GM19193 (cell line): ENCODE data around the gene C19orf38.

Source experiments
- POLR2A ChIP-seq: IDR thresholded peaks from 4 replicates; pipeline ENCODE4 v1.6.1; 2011; ENCODE audit not compliant: insufficient read depth, insufficient read length; ENCODE audit errors: extremely low read depth

C19orf38 gene

DNA sequence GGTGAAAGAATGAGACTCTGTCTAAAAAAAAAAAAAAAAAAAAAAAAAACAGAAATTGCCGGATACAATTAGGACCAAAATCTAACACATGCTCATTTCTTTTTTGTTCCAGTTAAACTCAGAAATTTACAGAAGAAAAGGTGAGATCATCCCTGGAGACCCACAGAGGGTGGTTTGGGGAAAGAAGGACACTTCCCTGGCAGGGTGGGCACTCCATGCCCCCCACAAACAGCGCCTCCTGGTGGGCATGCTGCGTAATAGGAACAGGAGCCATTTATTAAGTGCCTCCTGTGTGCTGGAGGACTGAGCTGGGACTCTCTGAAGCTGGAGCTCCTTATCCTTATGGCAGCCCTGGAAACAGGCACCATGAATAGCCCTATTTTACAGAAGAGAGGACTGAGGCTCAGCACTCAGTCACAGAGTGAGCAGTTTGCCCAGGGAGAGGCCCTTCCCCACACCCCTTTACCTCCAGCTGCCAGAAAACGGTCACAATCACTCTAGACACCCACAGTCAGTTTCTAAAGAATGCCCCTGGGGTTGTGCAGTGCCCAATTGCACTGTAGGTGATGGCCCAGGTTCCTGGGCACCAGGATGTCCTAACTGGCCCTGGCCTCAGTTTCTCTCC is 10.1 kb downstream of the C19orf38 start:
- no peak for TF ChIP-seq POLR2A

DNA sequence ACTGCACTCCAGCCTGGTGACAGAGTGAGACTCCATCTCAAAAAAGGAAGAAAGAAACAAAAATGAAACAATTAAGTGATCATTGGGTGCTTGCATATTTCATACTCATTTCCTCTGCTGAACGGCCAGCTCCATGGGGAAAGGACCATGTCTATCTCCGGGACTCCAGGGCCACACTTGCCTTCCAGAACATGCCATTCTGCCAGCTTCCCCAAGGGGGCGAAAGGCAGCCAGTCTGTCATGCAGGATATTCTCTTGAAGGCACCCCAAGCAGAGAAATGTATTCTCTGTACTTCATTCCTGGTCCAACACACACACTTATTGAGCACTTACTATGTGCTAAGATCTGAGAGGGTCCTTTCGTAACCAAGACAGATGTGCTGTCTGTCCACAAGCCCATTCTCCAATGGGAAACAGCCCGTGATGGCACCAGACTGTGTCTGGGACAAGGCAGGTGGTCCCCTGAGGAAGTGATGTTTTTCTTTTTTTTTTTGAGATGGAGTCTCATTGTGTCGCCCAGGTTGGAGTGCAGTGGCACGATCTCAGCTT is 13.0 kb downstream of the C19orf38 start:
- TF ChIP-seq POLR2A = no peak

DNA sequence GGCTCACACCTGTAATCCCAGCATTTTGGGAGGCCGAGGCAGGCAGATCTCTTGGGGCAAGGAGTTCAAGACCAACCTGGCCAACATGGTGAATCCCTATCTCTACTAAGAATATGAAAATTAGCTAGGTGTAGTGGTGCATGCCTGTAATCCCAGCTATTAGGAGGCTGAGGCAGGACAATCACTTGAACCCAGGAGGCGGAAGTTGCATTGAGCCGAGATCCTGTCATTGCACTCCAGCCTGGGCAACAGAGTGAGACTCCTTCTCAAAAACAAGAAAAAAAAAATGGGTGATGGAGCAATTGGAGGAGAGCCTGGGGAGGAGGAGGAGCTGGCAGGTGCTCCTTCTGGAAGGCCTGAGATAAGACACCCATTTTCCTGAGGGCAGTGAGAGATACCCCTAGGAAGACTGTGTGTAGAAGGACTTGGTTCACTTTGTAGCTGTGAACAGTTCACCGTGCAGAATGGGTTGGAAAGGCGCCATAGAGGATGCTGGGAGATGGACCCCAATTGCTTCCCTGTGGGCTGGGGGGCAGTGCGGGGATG is 14.4 kb downstream of the C19orf38 start:
- TF ChIP-seq POLR2A = no peak

DNA sequence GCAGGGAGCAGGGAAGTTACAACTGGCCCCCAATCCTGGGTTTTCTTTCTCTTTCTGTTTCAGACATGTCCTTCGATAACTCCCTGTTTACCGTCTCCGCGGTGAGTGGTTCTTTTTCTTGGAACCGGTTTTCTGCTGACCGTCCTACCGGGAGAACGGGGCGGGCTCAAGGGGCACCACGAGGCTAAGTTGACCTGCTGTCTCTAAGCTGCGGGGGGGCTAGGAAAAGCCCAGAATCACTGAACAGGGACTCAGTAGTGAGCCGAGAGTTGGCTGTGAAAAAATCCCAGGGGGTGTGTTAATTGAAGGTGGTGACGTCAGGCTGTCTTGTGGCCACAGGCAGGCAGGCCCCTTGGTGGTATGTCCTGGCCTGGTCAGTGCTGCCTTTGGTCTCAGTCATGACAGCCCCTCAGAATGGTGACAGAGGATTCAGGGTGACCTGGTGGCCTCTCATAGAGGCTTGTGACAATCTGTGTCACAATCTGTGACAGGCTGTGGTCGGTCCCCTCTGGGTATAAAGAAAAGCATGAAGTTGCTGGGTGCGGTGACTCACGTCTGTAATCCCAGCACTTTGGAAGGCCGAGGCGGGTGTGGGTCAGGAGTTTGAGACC is 15.0 kb downstream of the C19orf38 start:
- TF ChIP-seq POLR2A = no peak

DNA sequence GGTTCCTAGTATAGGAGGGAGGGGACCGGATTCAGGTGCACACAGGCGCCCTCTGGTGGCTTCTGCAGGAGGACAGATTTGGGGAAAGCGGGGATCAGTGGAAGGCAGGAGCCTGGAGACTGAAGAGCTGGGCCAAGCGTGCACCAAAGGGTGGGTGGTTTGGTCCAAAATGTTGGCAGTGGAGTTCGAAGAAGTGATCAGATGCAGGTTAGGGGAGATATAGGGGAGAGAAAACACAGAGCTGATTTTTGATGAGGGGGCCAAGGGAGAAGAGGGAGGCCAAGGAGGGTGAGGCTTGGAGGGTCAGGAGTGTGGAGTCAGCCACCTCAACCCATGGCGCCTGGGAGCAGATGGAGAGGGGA is 16.3 kb downstream of the C19orf38 start:
- no peak for TF ChIP-seq POLR2A

DNA sequence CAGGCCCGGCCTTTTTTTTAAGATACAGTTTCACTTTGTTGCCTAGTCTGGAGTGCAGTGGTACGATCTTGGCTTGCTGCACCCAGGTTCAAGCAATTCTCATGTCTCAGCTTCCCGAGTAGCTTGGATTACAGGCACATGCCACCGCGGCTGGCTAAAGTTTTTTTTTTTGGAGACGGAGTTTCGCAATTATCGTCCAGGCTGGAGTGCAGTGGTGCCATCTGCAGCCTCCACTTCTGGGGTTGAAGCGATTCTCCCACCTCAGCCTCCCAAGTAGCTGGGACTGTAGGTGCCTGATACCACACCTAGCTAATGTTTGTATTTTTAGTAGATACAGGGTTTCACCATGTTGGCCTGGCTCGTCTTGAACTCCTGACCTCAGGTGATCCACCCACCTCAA is 18.3 kb downstream of the C19orf38 start:
- TF ChIP-seq POLR2A = no peak

DNA sequence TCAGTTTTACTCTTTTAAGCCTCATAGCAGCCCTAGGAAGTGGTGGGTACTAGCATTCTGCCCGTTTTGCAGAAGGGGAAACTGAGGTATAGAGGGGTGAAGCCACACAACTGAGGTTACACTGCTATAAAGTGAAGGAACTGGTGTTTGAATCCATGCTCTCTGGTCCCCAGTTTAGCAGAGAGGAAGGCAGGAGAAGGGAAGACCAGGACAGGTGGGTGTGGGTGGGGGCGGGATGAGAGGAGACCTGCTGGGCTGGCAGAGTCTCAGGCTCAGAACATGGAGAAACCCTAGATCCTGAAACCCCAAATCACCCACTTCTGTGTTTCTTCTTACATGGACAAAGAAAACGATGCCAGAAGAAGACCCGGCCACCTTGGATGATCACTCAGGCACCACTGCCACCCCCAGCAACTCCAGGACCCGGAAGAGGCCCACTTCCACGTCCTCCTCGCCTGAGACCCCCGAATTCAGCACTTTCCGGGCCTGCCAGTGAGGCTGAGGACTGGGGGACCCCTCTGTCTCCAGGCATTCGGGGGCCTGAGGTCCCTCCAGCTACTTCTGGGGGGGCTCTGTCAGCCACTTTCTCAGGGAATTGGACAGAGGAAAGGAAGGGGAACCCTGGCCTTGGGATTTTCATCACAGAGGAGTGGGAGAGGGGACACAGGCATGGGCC is 20.8 kb downstream of the C19orf38 start:
- no peak for TF ChIP-seq POLR2A

DNA sequence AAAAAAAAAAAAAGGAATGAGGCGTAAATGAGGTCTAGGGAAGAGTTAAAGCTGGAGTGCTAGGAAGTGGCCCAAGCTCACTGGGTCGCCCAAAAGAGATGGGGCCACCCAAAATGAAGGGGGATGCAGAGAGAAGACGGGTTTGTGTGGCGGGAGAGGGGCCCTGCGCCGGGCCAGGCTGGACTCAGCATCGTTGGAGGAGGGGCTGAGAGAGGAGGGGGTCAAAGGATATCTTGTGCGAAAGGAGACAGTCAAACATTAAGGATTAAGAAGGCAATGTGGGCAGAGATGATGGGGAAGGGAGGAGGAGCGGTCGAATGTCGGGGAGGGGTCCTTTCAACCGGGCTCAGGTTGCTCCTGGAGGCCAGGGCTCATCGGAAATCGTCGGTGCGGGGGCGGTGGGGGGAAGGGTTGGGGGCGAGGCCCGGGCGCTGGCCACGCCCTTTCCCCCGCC is 22.3 kb downstream of the C19orf38 start:
- TF ChIP-seq POLR2A = peak; percentile 47

DNA sequence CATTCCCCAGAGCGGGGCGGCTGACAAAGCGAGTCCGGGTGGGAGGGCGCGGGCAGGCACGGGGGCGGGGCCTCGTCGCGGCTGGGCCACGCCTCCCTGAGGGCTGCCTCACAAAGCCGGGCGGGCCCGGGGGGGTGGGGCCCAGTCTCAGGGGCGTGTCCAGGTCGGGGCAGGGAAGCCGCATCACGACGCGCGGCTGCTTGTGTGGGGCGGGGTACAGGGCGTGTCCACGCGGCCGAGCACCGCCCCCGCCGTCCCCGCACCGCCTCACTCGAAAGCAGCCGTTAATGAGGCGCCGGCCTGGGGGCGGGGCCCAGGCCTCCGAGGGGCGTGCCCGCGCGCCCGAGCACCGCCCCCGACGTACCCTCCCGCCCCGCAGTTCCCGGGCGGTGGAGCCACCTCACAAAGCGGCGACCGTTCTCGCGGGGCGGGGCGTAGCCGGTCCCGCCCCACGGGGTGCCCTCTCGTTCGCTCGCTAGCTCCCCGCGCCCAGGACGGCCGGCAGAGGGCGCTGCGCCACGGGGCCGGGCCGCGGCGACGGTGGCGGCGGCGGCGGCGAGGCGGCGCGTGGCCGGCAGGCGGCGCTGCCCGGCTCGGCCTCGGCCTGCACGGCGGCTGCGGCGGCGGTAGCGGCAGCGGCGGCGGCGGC is 22.9 kb downstream of the C19orf38 start, which contains the start of gene CARM1:
TSS of gene CARM1 (plus strand) at position 599 of the 649 bp plus-strand sequence. CDS start 150 bp downstream, outside the sequence.
- peak; percentile 1 for TF ChIP-seq POLR2A

DNA sequence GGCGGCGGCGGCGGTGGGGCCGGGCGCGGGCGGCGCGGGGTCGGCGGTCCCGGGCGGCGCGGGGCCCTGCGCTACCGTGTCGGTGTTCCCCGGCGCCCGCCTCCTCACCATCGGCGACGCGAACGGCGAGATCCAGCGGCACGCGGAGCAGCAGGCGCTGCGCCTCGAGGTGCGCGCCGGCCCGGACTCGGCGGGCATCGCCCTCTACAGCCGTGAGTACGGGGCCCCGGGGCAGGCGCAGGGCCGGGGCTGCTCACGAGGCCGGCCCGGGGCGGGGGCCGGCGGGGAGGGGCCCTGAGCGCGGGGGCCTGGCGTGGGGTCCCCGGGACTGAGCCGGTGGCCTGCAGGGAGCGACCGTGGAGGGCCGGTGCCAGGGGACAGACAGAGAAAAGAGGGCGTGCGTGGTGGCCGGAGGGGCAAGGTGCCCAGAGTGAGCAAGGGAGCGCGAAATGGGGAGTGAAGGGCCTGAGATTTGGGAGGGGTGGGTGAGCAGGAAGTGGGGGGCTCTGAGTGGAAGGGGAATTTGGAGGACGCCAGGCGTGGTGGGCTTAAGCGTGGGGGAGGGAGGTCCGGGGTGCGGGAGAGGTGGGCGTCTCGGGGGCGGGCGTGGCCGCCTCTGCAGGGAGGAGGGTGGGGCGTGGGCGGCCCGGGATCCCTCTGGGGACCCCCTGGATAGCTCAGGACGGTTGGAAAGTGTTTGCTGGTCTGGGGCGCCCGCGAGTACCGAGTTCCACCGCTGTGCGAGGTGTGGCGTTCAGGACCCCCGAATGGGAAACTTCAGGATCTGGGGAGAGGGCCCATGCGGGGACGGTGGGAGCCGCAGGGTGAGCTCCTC is 23.7 kb downstream of the C19orf38 start:
- TF ChIP-seq POLR2A = peak; percentile 10

DNA sequence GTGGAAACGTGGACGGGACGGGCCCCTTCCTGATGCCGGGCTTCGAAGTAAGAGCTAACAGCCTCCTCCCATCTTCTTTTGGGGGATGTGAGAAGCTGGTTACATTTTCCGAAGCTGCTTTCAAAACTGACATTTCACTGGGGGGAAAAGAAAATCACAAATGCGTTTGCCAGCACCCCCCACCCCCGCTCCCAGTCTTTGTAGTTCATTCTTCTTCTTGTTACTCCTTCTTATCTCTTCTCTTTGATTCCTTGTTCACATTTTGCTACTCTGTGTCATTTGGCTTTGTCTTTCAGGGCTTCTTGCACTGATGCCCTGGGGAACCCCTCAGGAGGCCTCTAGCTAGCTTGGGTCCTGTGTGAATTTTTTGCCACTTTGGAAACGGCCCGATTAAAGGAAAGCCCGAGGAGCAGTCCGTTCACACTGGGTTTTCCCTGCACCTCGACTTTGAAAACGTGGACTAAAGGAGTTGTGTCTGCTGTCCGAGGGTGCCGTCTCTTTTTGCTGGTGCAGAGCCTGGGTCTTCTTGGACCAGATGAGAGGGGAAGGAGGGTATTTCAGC is 24.4 kb downstream of the C19orf38 start:
- no peak for TF ChIP-seq POLR2A

DNA sequence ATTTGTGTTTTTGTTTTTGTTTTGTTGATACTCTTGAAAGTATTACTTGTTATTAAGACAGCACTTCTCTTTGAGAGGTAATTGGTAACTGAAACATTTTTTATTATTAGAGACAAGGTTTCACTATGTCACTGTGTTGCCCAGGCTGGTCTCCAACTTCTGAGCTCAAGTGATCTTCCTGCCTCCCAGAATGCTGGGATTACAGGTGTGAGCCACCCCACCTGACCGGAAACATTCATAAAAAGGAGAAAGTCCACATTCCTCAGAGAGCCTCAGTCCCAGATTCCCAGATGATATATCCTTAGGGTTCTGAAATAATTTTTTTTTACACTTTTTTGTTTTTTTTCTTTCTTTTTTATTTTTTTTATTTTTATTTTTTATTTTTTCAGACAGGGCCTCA is 25.8 kb downstream of the C19orf38 start:
- TF ChIP-seq POLR2A = no peak

DNA sequence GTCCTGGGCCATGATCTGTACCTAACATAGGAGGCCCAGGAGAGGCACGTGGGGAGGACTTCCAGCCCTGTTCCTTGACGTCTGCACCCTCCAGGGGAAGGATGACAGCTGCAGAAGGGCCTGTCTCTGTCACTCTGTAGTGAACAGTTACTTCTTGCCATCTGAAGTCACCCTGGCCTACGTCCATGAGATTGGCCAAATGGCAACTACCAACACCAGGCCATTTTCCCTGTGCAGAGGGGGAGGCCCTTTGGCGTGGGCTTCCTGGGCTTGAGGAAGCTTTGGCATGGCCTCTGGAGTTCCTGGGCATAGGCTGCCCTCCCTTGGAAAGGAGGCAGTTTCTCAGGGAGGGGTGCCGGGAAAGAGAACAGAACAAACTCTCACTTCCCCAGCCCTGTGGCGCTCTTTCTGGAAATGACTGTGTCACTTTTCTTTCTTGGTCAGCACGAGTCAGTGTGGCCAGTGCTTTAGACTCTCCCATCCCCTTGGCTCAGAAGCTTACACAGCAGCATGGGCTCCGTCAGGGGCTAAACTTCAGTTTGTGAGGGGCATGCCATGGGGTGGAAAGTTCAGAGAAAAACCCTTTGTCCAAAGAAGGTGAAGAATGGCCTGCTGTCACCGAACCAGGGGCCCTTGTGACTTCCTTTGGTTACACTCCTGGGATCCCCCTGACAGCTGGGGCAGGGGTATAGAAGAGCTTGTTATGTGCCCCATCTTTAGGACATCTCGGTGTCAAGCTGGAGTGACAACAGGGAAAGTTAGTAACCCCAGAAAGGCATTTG is 28.4 kb downstream of the C19orf38 start:
- TF ChIP-seq POLR2A = no peak
